ENCODE measurements around the gene PRKCI.
"Not testable (repeated sequence)": the region's sequence is repeated elsewhere in the genome, so short reads cannot be mapped to it uniquely, and the experiment has no call there.

DNA sequence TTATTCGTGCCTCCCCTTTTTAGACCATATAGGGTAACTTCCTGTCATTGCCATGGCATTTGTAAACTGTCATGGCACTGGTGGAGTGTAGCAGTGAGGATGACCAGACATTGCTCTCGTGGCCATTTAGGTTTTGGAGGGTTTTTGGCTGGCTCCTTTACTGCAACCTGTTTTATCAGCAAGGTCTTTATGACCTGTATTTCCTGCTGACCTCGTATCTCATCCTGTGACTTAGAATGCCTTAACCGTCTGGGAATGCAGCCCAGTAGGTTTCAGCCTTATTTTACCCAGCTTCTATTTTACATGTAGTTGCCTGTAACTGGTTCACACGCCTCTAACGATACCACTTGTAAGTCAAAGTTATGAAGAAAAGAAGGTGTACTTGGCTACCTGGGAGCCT is 121.6 kb downstream of the PRKCI start:
- TF ChIP-seq, protein P1, sequence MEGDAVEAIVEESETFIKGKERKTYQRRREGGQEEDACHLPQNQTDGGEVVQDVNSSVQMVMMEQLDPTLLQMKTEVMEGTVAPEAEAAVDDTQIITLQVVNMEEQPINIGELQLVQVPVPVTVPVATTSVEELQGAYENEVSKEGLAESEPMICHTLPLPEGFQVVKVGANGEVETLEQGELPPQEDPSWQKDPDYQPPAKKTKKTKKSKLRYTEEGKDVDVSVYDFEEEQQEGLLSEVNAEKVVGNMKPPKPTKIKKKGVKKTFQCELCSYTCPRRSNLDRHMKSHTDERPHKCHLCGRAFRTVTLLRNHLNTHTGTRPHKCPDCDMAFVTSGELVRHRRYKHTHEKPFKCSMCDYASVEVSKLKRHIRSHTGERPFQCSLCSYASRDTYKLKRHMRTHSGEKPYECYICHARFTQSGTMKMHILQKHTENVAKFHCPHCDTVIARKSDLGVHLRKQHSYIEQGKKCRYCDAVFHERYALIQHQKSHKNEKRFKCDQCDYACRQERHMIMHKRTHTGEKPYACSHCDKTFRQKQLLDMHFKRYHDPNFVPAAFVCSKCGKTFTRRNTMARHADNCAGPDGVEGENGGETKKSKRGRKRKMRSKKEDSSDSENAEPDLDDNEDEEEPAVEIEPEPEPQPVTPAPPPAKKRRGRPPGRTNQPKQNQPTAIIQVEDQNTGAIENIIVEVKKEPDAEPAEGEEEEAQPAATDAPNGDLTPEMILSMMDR (IDR thresholded peaks at IDR 0.05; ENCODE audit: low read depth, low read length), result not testable (repeated sequence)
- TF ChIP-seq, protein P2, sequence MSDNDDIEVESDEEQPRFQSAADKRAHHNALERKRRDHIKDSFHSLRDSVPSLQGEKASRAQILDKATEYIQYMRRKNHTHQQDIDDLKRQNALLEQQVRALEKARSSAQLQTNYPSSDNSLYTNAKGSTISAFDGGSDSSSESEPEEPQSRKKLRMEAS (IDR thresholded peaks at IDR 0.05; ENCODE audit: low read depth, low read length), result not testable (repeated sequence)
- TF ChIP-seq POLR2A (IDR thresholded peaks at IDR 0.05; ENCODE audit: extremely low read depth, insufficient read length); MYC (IDR thresholded peaks at IDR 0.05; ENCODE audit: low read depth, low read length): not testable (repeated sequence)

Data from NB4 (cell line).